Choroid plexus epithelial cell (primary cell): ENCODE measurements around the gene LMAN2.

Experiments
- DNase-seq: peaks from one replicate; pipeline ENCODE4 v3.0.0-alpha.2; 2010; ENCODE audit warnings: low read depth
- H3K4me3 ChIP-seq: 2 replicates; pipeline ENCODE4 v1.5.1; 2011; ENCODE audit warnings: low read depth, mild to moderate bottlenecking, control low read depth, low read length, moderate library complexity
- TF ChIP-seq, protein P1 (sequence below): conservative IDR thresholded peaks from 2 replicates; pipeline ENCODE4 v1.5.1; 2011; ENCODE audit warnings: low read depth, mild to moderate bottlenecking, control low read depth, inconsistent platforms, low read length, moderate library complexity

LMAN2 gene

DNA sequence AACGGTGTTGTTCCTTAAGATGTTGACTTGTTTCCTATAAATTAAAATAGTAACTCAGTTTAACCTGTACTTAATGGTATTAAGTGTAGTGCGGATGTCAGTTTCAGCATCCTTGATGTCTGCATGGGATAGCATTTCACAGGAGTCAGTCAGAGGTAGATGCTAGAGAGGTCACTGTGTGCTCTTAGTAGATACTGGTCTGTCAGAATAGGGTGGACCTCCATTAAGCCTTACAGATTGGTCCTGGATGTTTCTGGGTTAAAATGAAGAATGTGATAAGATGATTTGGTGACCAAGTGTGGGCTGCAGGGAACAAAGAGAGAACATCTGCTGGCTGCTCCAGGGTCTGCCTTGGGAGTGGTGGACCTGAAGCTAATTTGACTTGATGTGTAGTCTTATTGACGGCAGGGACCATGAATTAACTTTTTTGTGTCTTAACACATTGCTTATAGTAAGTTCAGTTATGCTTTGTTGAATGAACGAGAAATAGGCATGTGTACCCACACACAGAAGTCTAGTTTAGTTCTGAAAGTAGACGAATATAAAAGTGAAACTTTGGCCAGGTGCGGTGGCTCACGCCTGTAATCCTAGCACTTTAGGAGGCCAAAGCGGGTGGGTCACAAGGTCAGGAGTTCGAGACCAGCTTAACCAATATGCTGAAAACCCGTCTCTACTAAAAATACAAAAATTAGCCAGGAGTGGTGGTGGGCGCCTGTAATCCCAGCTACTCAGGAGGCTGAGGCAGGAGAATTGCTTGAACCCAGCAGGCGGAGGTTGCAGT lies 60.5 kb downstream of the LMAN2 start:
- DNase-seq: no peak
- no peak overlapping the region for H3K4me3 ChIP-seq
- TF ChIP-seq, protein P1, sequence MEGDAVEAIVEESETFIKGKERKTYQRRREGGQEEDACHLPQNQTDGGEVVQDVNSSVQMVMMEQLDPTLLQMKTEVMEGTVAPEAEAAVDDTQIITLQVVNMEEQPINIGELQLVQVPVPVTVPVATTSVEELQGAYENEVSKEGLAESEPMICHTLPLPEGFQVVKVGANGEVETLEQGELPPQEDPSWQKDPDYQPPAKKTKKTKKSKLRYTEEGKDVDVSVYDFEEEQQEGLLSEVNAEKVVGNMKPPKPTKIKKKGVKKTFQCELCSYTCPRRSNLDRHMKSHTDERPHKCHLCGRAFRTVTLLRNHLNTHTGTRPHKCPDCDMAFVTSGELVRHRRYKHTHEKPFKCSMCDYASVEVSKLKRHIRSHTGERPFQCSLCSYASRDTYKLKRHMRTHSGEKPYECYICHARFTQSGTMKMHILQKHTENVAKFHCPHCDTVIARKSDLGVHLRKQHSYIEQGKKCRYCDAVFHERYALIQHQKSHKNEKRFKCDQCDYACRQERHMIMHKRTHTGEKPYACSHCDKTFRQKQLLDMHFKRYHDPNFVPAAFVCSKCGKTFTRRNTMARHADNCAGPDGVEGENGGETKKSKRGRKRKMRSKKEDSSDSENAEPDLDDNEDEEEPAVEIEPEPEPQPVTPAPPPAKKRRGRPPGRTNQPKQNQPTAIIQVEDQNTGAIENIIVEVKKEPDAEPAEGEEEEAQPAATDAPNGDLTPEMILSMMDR: no peak

DNA sequence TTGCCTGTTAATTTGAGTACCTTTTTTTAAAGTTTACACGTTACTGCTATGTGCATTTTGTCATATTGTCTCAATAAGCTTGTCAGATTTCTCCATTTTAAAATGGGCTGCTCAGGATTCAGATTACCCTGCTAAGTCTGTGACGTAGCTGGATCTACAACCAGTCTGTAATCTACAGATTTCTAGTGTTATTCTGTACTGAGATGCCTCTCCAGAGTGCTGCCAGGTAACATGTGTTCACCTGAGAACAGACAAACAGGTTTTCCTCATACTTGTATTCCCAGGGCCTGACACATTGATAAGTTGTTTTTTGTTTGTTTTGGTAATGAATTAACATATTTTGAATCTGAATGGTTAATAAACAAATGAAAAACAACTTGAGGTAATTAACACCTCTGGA lies 63.3 kb downstream of the LMAN2 start:
- DNase-seq: no peak
- TF ChIP-seq, protein P1: no peak
- H3K4me3 ChIP-seq: no peak overlapping the region
